Prostate gland (tissue), 2 donors: ENCODE results near the gene CMTM4. TPM values are rescaled to one million over a fixed set of nuclear protein-coding genes. Genes with fewer than 3 reads are reported as not detected.

Source experiments
- DNase-seq: peaks from one replicate; pipeline ENCODE4 v3.0.0-alpha.2; 2019; ENCODE audit warnings: low spot score
- H3K27ac ChIP-seq, 2 donors: fragments of 200-600 bp; sonication (generic); 2 replicates each; pipeline ENCODE4 v1.5.1; 2017 to 2019
- H3K27me3 ChIP-seq: fragments of 200-600 bp; sonication (generic); replicated peaks from 2 replicates; pipeline ENCODE4 v1.5.1; 2019; ENCODE audit not compliant: insufficient read depth
- H3K36me3 ChIP-seq, 2 donors: fragments of 200-600 bp; sonication (generic); 1 replicate in 1 of 2; 2 replicates in 1 of 2; pipeline versions ENCODE4 v1.5.1 to v1.8.1; 2017 to 2019
- H3K4me1 ChIP-seq: fragments of 200-600 bp; sonication (generic); replicated peaks from 2 replicates; pipeline ENCODE4 v1.5.1; 2019
- H3K4me3 ChIP-seq, 2 donors: fragments of 200-600 bp; sonication (generic); 2 replicates each; pipeline ENCODE4 v1.5.1; 2017 to 2019
- H3K9me3 ChIP-seq: fragments of 200-600 bp; sonication (generic); 2 replicates; pipeline ENCODE4 v1.5.1; 2017
- POLR2A ChIP-seq: fragments of 450-650 bp; IDR thresholded peaks from one replicate; pipeline ENCODE4 v1.6.1; 2016; ENCODE audit warnings: antibody characterized with exemption, mild to moderate bottlenecking
- POLR2AphosphoS5 ChIP-seq: sonication (generic); formaldehyde crosslinking; IDR thresholded peaks from one replicate; pipeline ENCODE4 v1.6.1; 2017; ENCODE audit warnings: antibody characterized with exemption
- WGBS: methylation state at CpG from one replicate; pipeline ENCODE4 v1.1.5; 2018; 5-methylcytosine and 5-hydroxymethylcytosine counted together
- intact Hi-C: fragments of 100-400 bp; cut with DNase I; formaldehyde crosslinking; loops from one replicate; pipeline ENCODE4 v1.14.2; 2022
- total RNA-seq, 2 donors: library from RNA; depleted of rRNA; stranded (reverse); fragments of >200 nt; gene quantifications; one replicate each; pipeline ENCODE4 v1.1.0, GENCODE V29; 2016
- TF ChIP-seq, protein P1 (sequence below), 4 experiments: fragments of 200-600 bp in 2 of 4; fragments of 450-650 bp in 2 of 4; sonication (generic) in 2 of 4; IDR thresholded peaks; 1 replicate in 3 of 4; 2 replicates in 1 of 4; pipeline ENCODE4 v1.5.1; 2016 to 2019; ENCODE audit warnings: antibody characterized with exemption in 4 of 4, mild to moderate bottlenecking in 2 of 4, moderate library complexity in 2 of 4

Gene CMTM4
- total RNA-seq, 2 donors from 2014 or later: 46.9 to 57.7 TPM

DNA sequence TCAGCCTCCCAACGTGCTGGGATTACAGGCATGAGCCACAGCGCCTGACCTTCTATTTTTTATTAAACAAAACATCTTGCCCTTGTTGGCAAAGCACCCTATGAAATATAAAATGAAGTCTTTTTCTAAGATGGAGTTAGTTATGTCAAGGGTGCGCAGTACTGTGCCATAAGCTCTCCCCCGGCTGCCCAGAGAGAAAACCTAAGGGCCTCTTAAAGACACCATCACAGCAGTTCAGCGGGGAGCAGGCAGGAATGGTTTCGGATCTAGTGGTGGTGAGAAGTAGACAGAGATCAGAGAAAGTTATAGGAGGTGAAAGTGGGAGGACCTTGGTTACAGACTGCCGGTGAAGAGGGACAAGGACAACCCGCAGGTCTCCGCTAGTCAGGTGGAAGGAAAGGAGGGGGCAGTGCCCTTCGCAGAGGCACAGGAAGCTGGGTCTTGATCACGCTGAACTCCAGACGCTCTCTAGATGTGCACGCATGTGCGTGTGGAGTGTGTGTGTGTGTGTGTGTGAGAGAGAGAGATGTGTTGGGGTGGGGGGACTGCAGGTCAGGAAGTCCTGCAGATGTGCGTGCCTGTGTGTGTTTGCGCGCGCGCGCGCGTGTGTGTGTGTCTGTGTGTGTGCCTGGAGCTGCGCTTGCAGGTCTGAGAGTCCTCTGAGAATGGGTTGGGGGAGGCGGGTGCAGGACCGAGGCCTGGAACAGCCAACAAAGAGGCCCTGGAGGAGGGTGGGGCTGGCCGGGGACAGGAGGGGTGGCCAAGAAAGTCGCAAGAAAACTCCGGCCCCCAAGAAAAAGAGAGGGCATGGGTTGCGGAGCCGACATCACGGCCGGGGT, 92.8 kb downstream of the CMTM4 start:
- DNase-seq: peak; percentile 42
- Histone ChIP-seq H3K9me3 (no peaks in the 10 kb centered on the region), H3K27me3 (no peaks in the 10 kb centered on the region), H3K4me3 (peak overlapping the region; percentile 73 to 76), H3K36me3 (no peaks in the 10 kb centered on the region), H3K4me1 (peaks cover 6% of the 10 kb centered on the region), H3K27ac (peak overlapping the region; percentile 81 to 86)
- TF ChIP-seq POLR2A: no peak
- TF ChIP-seq, protein P1, sequence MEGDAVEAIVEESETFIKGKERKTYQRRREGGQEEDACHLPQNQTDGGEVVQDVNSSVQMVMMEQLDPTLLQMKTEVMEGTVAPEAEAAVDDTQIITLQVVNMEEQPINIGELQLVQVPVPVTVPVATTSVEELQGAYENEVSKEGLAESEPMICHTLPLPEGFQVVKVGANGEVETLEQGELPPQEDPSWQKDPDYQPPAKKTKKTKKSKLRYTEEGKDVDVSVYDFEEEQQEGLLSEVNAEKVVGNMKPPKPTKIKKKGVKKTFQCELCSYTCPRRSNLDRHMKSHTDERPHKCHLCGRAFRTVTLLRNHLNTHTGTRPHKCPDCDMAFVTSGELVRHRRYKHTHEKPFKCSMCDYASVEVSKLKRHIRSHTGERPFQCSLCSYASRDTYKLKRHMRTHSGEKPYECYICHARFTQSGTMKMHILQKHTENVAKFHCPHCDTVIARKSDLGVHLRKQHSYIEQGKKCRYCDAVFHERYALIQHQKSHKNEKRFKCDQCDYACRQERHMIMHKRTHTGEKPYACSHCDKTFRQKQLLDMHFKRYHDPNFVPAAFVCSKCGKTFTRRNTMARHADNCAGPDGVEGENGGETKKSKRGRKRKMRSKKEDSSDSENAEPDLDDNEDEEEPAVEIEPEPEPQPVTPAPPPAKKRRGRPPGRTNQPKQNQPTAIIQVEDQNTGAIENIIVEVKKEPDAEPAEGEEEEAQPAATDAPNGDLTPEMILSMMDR (IDR thresholded peaks at IDR 0.05): no peak
- no peak for TF ChIP-seq POLR2AphosphoS5
- 10% methylated on average over 32 of the region's 32 CpGs for WGBS
- intact Hi-C loops: loop anchor here (2.0 kb wide), 1 partner anchor 197 kb away; no protein-coding TSS in a partner anchor

DNA sequence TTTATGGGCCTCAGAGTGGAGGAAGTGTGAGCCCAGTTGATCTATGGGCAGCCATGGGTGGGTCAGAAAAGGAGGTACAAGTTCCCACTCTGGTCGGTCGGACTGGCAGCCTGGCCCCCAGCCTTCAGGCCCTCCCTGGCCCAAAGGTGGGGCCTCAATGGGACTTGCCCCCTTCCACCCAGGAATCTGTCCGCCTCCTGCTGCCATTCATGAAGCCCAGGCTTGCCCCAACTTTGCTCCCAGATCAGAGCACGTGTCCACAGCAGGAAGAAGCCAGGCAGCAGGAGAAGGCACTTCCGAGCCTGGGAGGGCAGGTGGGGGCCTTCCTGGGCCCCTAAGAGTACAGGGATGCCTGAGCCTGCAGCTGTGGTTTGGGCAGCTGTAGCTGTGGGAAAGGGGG, 95.1 kb downstream of the CMTM4 start:
- no peaks in the 10 kb centered on the region for H3K27me3 ChIP-seq
- no peaks in the 10 kb centered on the region for H3K36me3 ChIP-seq
- no peaks in the 10 kb centered on the region for H3K9me3 ChIP-seq
- WGBS: 99% methylated on average over 5 of the region's 5 CpGs
- peaks cover 6% of the 10 kb centered on the region for H3K4me1 ChIP-seq
- DNase-seq: no peak
- intact Hi-C loops: no loop called here
- TF ChIP-seq POLR2A (no peak), POLR2AphosphoS5 (no peak)
- TF ChIP-seq, protein P1 (IDR thresholded peaks at IDR 0.05): no peak
- no peak overlapping the region for H3K4me3 ChIP-seq
- no peak overlapping the region for H3K27ac ChIP-seq

DNA sequence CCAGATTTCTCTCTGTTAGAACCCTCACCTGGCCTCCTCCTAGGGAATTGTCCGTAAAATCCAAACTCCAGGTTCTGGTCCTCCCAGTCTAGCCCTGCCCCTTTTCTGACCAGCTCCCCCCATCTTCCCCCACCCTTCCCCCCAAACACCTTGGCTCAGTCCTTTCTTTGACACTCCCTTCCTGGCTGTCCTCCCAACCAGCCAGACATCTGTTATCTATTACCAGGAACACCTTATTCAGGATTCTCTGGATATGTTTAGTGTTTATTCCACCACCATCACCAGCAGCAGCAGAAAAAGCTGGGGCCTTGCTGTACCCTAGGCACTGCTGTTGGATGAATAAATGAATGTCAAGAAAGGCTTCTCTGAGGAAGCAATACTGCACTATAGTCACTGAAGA, 96.1 kb downstream of the CMTM4 start:
- intact Hi-C loops: no loop called here
- DNase-seq: no peak
- H3K27me3 ChIP-seq: no peaks in the 10 kb centered on the region
- H3K4me1 ChIP-seq: peaks cover 6% of the 10 kb centered on the region
- no peak overlapping the region for H3K4me3 ChIP-seq
- WGBS: 96% methylated on average over 1 of the region's 1 CpG
- no peaks in the 10 kb centered on the region for H3K9me3 ChIP-seq
- no peak overlapping the region for H3K27ac ChIP-seq
- H3K36me3 ChIP-seq: no peaks in the 10 kb centered on the region
- TF ChIP-seq POLR2AphosphoS5: no peak
- TF ChIP-seq POLR2A: no peak
- TF ChIP-seq, protein P1 (IDR thresholded peaks at IDR 0.05): no peak

DNA sequence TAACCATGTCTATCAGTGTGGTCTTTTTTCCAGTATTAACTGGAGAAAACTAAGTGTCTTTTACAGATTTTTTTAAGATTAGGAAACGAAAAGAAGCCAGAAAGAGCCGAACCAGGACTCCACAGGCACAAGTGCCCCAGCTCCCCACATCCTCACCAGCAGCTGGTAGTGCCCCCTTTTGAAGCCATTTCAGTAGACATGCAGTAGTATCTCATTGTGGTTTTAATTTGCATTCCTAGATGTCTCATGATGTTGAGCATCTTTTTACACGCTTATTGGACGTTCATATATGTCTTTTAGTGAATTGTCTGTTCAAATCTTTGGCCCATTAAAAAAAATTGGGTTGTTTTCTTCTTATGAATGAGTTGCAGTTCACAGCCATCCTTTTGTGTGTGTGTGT, 96.8 kb downstream of the CMTM4 start:
- peaks cover 6% of the 10 kb centered on the region for H3K4me1 ChIP-seq
- TF ChIP-seq POLR2AphosphoS5 (no peak), POLR2A (no peak)
- TF ChIP-seq, protein P1 (IDR thresholded peaks at IDR 0.05): no peak
- no peak for DNase-seq
- WGBS: 91% methylated on average over 4 of the region's 4 CpGs
- H3K9me3 ChIP-seq: no peaks in the 10 kb centered on the region
- no peaks in the 10 kb centered on the region for H3K27me3 ChIP-seq
- H3K36me3 ChIP-seq: no peaks in the 10 kb centered on the region
- H3K27ac ChIP-seq: no peak overlapping the region
- intact Hi-C loops: no loop called here
- H3K4me3 ChIP-seq: no peak overlapping the region

DNA sequence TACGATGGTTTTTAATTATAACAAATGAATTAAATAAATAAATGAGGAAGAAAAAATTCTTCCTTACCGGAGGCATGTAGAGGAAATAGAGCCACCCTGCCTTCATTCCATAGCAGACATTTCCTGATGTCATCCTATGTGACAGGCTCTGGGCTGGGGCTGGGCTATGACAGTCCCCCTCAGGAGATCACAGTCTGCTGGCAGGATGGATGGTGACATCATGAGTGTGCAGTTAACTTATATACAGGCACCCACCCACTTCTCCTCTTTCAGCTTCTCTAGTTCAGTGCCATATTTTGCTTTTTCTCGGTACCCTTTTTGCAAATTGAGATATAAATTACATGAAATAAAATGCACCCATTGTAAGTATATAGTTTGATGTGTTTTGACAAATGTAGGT, 98.4 kb downstream of the CMTM4 start:
- no peaks in the 10 kb centered on the region for H3K27me3 ChIP-seq
- no peak for DNase-seq
- intact Hi-C loops: no loop called here
- TF ChIP-seq, protein P1 (IDR thresholded peaks at IDR 0.05): no peak
- TF ChIP-seq POLR2A (no peak), POLR2AphosphoS5 (no peak)
- H3K36me3 ChIP-seq: no peaks in the 10 kb centered on the region
- H3K4me1 ChIP-seq: no peaks in the 10 kb centered on the region
- H3K4me3 ChIP-seq: no peak overlapping the region
- 84% methylated on average over 3 of the region's 3 CpGs for WGBS
- no peaks in the 10 kb centered on the region for H3K9me3 ChIP-seq
- no peak overlapping the region for H3K27ac ChIP-seq
